C4-2B (cell line): ENCODE measurements around the gene SLC30A10.
"Not testable (repeated sequence)": the region's sequence is repeated elsewhere in the genome, so short reads cannot be mapped to it uniquely, and the experiment has no call there.

ENCODE experiments used
- H3K27ac ChIP-seq: fragments of 450-650 bp; 2 replicates; pipeline ENCODE4 v1.5.1; 2017
- CTCF ChIP-seq: fragments of 450-650 bp; conservative IDR thresholded peaks from 2 replicates; pipeline ENCODE4 v1.5.1; 2017; ENCODE audit warnings: mild to moderate bottlenecking
- ZFX ChIP-seq: fragments of 450-650 bp; IDR thresholded peaks from 2 replicates; pipeline ENCODE4 v1.6.1; 2017

Gene SLC30A10

GRCh38 chr1:219871427-219872057 is 56.8 kb downstream of the SLC30A10 start:
- no peak overlapping the region for H3K27ac ChIP-seq
- TF ChIP-seq ZFX = no peak
- no peak for TF ChIP-seq CTCF

DNA sequence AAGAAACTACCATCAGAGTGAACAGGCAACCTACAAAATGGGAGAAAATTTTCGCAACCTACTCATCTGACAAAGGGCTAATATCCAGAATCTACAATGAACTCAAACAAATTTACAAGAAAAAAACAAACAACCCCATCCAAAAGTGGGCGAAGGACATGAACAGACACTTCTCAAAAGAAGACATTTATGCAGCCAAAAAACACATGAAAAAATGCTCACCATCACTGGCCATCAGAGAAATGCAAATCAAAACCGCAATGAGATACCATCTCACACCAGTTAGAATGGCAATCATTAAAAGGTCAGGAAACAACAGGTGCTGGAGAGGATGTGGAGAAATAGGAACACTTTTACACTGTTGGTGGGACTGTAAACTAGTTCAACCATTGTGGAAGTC is 59.7 kb downstream of the SLC30A10 start:
- not testable (repeated sequence) for H3K27ac ChIP-seq
